ENCODE data around the gene LRRC42. TPM values are rescaled to one million over a fixed set of nuclear protein-coding genes. Genes with fewer than 3 reads are reported as not detected.

The LRRC42 gene
- total RNA-seq, 3 donors from 2014 or later = 11.2 to 20.0 (median 17.7) TPM

- Histone ChIP-seq H3K27ac (no peak overlapping the region), H3K36me3 (peaks cover 7% of the 10 kb centered on the region), H3K4me3 (no peak overlapping the region), H3K4me1 (peaks cover 0 to under 1% of the 10 kb centered on the region in 2 donors), H3K27me3 (no peaks in the 10 kb centered on the region), H3K9me3 (no peaks in the 10 kb centered on the region)
- intact Hi-C loops (cut with DNase I; ENCODE audit: low total_unique reads) = no loop called here
- DNase-seq (ENCODE audit: low spot score in 2 of 2) = no peak
- TF ChIP-seq, protein P1, sequence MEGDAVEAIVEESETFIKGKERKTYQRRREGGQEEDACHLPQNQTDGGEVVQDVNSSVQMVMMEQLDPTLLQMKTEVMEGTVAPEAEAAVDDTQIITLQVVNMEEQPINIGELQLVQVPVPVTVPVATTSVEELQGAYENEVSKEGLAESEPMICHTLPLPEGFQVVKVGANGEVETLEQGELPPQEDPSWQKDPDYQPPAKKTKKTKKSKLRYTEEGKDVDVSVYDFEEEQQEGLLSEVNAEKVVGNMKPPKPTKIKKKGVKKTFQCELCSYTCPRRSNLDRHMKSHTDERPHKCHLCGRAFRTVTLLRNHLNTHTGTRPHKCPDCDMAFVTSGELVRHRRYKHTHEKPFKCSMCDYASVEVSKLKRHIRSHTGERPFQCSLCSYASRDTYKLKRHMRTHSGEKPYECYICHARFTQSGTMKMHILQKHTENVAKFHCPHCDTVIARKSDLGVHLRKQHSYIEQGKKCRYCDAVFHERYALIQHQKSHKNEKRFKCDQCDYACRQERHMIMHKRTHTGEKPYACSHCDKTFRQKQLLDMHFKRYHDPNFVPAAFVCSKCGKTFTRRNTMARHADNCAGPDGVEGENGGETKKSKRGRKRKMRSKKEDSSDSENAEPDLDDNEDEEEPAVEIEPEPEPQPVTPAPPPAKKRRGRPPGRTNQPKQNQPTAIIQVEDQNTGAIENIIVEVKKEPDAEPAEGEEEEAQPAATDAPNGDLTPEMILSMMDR (IDR thresholded peaks at IDR 0.05) = no peak
- TF ChIP-seq POLR2A (IDR thresholded peaks at IDR 0.05) = no peak
- TF ChIP-seq POLR2AphosphoS5 (IDR thresholded peaks at IDR 0.05) = no peak
Observed at GRCh38 chr1:53962395-53962794, 16.2 kb downstream of the LRRC42 start.

- Histone ChIP-seq H3K36me3 (peaks cover 7% of the 10 kb centered on the region), H3K4me1 (no peaks in the 10 kb centered on the region), H3K27me3 (no peaks in the 10 kb centered on the region), H3K27ac (no peak overlapping the region), H3K9me3 (no peaks in the 10 kb centered on the region), H3K4me3 (no peak overlapping the region)
- TF ChIP-seq, protein P1 (IDR thresholded peaks at IDR 0.05) = no peak
- TF ChIP-seq POLR2A (IDR thresholded peaks at IDR 0.05) (no peak), POLR2AphosphoS5 (IDR thresholded peaks at IDR 0.05) (no peak)
- intact Hi-C loops (cut with DNase I; ENCODE audit: low total_unique reads) = no loop called here
- DNase-seq (ENCODE audit: low spot score in 2 of 2) = no peak
Observed at GRCh38 chr1:53963460-53963859, 17.3 kb downstream of the LRRC42 start.

DNA sequence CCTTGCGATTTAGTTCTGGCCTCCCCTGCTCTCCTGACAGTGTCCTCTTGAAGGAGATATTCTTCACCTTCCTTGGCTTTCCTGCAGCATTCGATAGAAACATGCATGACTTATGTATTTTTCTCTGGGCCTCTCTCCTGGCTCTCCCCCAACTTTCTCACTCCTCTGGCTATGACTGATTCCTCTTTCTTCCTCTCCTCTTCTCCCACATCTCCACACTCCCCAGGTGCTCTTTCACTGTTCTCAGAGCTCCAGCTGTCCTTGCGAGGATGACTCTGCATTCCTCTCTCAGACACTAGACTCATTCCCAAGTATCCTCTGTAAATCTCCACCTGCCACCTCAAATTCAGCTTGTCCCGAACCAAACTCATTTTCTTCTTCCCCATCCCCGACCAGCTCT lies 18.0 kb downstream of the LRRC42 start:
- intact Hi-C loops (cut with DNase I; ENCODE audit: low total_unique reads) = no loop called here
- Histone ChIP-seq H3K27ac (no peak overlapping the region), H3K4me1 (no peaks in the 10 kb centered on the region), H3K9me3 (no peaks in the 10 kb centered on the region), H3K36me3 (peaks cover 7% of the 10 kb centered on the region), H3K4me3 (no peak overlapping the region), H3K27me3 (no peaks in the 10 kb centered on the region)
- DNase-seq (ENCODE audit: low spot score in 2 of 2) = no peak
- TF ChIP-seq POLR2AphosphoS5 (IDR thresholded peaks at IDR 0.05) (no peak), POLR2A (IDR thresholded peaks at IDR 0.05) (no peak)
- TF ChIP-seq, protein P1 (IDR thresholded peaks at IDR 0.05) = no peak

DNA sequence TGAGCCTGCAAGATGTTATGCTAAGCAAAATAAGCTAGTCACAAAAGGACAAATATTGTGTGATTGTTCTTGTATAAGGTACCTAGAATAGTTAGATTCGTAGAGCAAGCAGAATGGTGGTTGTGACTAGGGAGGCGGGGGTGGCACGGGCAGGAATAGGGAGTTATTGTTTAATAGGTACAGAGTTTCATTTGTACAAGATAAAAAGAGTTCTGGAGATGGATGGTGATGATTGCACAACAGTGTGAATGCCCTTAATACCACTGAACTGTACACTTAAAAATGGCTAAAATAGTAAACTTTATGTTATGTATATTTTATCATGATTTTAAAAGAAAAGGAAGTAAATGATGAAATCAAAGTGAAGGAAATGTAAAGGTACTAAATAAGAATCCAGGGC lies 20.6 kb downstream of the LRRC42 start:
- H3K9me3 ChIP-seq = no peaks in the 10 kb centered on the region
- no peak for TF ChIP-seq POLR2A (IDR thresholded peaks at IDR 0.05)
- TF ChIP-seq, protein P1 (IDR thresholded peaks at IDR 0.05) = no peak
- intact Hi-C loops (cut with DNase I; ENCODE audit: low total_unique reads) = no loop called here
- no peak for DNase-seq (ENCODE audit: low spot score in 2 of 2)
- H3K27me3 ChIP-seq = no peaks in the 10 kb centered on the region
- H3K4me3 ChIP-seq = no peak overlapping the region
- peaks cover 7% of the 10 kb centered on the region for H3K36me3 ChIP-seq
- H3K27ac ChIP-seq = no peak overlapping the region
- no peaks in the 10 kb centered on the region for H3K4me1 ChIP-seq

DNA sequence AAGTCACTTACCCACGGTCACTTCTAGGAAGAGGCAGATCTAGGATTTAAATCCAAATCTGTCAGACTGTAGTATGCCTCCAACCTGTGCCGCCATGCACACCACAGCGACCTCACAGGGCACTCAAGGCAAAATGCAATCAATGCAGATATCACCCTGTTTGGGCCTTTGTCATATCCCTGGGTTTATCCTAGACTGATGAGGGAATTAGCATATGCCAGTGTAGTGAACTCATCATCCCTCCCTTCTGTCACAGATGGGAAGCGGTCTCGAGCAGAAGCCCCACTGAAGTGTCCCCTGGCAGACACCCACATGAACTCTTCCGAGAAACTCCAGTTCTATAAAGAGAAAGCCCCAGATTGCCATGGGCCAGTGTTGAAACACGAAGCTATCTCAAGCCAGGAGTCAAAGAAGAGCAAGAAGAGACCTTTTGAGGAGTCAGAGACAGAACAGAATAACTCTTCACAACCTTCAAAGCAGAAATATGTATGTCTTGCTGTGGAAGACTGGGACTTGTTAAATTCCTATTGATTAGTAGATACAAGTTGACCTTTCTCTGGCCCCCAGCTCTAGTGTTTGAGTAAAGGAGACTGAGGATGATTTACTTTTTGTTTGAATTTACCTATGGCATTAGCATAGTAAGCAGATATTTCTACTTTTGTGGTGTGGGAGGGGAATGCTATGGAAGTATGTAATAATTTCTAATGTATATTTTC lies 21.4 kb downstream of the LRRC42 start:
- Histone ChIP-seq H3K27ac (no peak overlapping the region), H3K27me3 (no peaks in the 10 kb centered on the region), H3K9me3 (no peaks in the 10 kb centered on the region), H3K4me3 (no peak overlapping the region), H3K4me1 (no peaks in the 10 kb centered on the region), H3K36me3 (peaks cover 4% of the 10 kb centered on the region)
- no peak for DNase-seq (ENCODE audit: low spot score in 2 of 2)
- TF ChIP-seq, protein P1 (IDR thresholded peaks at IDR 0.05) = no peak
- TF ChIP-seq POLR2A (IDR thresholded peaks at IDR 0.05) = no peak
- TF ChIP-seq POLR2AphosphoS5 (IDR thresholded peaks at IDR 0.05) = no peak
- intact Hi-C loops (cut with DNase I; ENCODE audit: low total_unique reads) = no loop called here

Measured in breast epithelium (tissue), 4 donors.